Activated T-cell treated with anti-CD3 and anti-CD28 coated beads for 4 hours (primary cell): ENCODE measurements around the gene BCAS4.

ENCODE experiments used
- DNase-seq: peaks from one replicate; pipeline ENCODE4 v3.0.0-alpha.2; 2020

BCAS4 gene

DNA sequence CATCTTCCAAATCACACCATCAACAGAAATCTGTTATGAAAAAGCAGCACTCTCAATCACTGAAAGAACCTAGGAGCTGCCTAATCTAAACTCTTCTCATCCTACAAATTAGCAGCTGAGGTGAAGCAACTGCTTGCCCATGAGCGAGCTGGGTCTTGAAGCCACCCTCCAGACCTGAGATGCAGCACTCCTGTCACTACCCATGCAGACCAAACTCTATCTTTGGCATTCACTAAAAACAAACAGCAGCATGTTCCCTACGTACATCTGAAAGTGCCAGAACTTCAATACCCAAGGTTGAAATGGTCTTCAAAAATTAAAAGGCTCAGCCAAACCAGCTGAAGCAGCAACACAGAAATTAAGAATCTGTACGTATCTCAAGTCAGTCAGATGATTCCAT lies 122.1 kb downstream of the BCAS4 start:
- DNase-seq: no peak

DNA sequence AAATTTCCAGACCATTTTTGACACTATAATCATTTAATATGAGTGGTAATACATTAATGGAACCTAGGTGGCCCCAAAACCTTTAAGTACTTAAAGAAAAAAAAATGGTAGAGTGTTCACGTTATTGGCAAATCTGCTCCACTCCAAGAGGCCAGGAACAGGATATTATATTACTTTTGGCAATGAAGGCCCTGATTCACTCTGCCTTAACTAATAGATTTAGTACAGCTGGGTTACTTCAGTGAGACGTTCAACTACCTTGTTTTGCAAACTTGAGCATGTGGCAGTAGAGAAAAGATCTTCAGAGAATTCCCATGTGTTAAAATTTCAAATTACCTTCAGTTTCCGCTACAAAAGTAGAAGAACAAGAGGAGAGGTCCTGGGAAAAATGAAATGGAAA lies 123.5 kb downstream of the BCAS4 start:
- DNase-seq: no peak

DNA sequence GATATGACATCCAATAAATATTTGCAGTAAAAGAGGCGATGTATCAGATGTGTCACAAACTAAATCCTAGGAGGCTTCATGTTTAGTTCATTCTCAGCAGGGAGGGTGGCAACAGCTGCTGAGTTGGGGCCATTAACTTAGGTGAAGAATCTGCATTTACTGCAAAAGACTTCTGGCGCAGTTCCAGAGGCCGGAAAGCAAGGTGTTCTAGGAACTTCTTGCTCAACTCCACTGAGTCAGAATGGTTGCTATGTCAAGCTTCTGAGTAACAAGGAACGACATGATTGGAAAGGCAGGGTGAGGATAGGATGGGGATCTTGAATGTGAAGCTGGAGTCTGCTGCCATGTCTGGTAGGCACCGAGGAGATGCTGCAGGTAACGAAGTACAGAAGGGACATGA lies 124.7 kb downstream of the BCAS4 start:
- DNase-seq: no peak

DNA sequence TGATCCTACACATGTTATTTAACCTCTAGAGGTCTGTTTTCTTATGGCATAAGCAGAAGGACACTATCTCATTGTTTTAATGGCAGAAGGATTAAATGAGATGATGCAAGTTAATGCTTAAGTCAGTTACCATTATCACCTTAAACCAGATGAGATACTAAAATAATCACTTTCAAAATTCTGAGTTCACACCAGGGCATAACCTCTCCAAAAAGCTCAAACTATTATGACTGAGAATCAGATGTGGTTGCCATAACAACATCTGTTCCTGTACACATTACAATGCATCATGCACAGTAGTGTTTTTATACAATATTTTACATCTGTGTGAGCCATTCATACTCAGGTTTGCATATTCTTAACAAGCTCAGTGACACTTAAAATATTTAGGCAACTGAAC lies 126.1 kb downstream of the BCAS4 start:
- DNase-seq: no peak

DNA sequence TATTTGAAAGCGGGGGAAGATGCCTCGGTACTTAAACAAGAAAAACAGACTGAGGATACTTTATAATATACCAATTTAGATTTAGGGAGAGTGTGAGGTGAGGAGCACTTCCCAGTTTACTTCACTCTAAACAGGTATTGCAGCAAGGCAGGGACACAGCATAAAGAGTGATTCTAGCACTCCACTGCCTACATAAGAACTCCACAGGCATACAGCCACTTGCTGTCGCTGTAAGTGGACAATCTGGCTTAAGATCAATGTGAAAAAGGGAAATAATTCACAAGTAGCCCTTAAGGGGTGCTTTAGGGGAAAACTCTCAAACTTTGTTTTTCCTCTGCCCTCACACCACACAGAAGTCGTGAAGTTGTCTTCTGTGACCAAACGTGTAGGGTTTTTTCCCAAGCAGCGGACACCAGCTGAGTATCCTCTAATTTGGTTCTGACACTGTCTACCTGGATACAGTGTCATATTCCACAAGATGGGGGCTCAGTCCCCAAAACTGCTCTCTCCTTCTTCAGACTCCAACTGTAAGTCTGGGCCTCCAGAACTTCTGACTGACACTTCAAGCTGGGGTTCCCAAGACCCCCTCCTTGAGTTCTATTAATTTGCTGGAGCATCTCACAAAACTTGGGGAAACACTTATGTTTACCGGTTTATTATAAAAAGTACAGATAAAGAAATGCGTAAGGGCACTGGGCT lies 127.1 kb downstream of the BCAS4 start:
- DNase-seq: no peak

DNA sequence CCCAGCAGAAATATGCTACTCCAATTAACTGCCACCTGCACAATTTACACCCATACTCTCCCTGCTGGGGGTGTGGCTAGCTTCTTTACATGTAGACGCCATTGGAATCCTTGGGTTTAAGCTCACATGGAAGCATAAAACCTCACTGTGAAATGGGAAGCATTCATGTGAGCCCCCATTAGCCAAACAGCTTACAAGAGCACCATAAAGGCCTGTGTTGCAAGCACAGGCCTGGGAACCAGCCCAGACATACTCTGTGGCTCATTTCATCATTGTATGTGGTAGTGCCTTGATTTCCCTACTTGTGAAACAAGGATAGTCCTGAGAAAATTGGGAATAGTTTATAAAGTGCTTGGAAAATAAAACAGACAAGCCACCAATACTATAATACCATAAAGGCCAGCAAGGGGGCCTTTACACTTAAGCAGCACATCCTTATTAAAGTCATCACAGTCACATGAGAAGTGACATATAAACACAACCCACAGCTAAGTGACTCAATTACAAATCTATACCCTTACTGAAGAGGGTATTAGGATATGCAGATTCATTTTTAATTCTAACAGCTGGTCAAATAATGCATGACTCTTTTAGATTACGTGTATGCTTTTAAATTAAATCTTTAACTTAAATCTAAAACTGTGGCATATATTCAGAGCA lies 129.5 kb downstream of the BCAS4 start:
- no peak for DNase-seq

DNA sequence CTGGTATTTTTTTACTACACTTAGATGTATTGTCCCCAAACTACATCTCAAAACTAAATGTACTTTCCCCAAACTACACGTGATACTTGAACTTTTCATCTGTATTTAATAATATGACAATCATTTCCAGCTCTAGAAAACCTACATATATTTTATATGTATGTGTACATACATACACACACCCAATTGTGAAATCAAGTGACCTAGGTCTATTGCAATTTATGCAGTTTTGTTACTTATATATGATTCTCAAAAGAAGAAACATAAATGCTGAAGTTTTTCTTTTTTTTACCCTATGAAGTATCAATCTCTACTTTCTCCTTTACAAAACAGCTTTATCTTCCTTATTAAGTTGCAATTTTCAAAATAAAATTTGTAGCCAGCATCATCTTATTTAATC lies 131.7 kb downstream of the BCAS4 start:
- DNase-seq: no peak
